ENCODE data around the gene DCST2.

DCST2 gene

GRCh38 chr1:155069551-155070157 lies 36.1 kb upstream of the DCST2 start:
- DNase-seq = no peak

GRCh38 chr1:155068599-155068998 lies 35.0 kb upstream of the DCST2 start:
- DNase-seq = no peak

GRCh38 chr1:155066777-155067176 lies 33.2 kb upstream of the DCST2 start:
- DNase-seq = no peak

- DNase-seq = no peak
Observed at GRCh38 chr1:155064832-155065429, 31.4 kb upstream of the DCST2 start.

GRCh38 chr1:155064111-155064831 lies 30.7 kb upstream of the DCST2 start:
- DNase-seq = no peak

GRCh38 chr1:155063550-155064110 lies 30.0 kb upstream of the DCST2 start, which contains the start of gene EFNA4:
EFNA4 (plus strand) TSS chr1:155063740; CDS start chr1:155063824, 84 bp downstream.
- peak; percentile 10 for DNase-seq

GRCh38 chr1:155062702-155063411 lies 29.3 kb upstream of the DCST2 start:
- no peak for DNase-seq

GRCh38 chr1:155062151-155062686 lies 28.6 kb upstream of the DCST2 start:
- DNase-seq = no peak

GRCh38 chr1:155061381-155062150 lies 28.0 kb upstream of the DCST2 start:
- peak; percentile 67 for DNase-seq

GRCh38 chr1:155060736-155061135 lies 27.2 kb upstream of the DCST2 start:
- DNase-seq = no peak

GRCh38 chr1:155057788-155058211 lies 24.2 kb upstream of the DCST2 start:
- DNase-seq = no peak

- no peak for DNase-seq
Observed at GRCh38 chr1:155057104-155057503, 23.5 kb upstream of the DCST2 start.

- no peak for DNase-seq
Observed at GRCh38 chr1:155053531-155054105, 20.0 kb upstream of the DCST2 start.

GRCh38 chr1:155052439-155053395 lies 19.1 kb upstream of the DCST2 start:
- DNase-seq = no peak

GRCh38 chr1:155051777-155052398 lies 18.3 kb upstream of the DCST2 start:
- peak; percentile 27 for DNase-seq

GRCh38 chr1:155051342-155051776 lies 17.8 kb upstream of the DCST2 start:
- no peak for DNase-seq

GRCh38 chr1:155050560-155051341 lies 17.2 kb upstream of the DCST2 start, which contains the start of gene ADAM15:
ADAM15 (plus strand) TSS chr1:155051316; CDS start chr1:155051387, 71 bp downstream.
- no peak for DNase-seq

GRCh38 chr1:155049651-155050559 lies 16.3 kb upstream of the DCST2 start:
- peak; percentile 52 for DNase-seq

Data from NCI-H2029 treated with DMSO at 0.1 percent for 48 hours (cell line).